GM12874 (cell line): ENCODE results near the gene DCAF6.

ENCODE experiments used
- CTCF ChIP-seq: IDR thresholded peaks from 2 replicates; pipeline ENCODE4 v1.5.1; 2011; ENCODE audit warnings: low read depth, mild to moderate bottlenecking, control low read depth, low read length, moderate library complexity; ENCODE audit not compliant: insufficient read depth

DCAF6 gene

GRCh38 chr1:167935216-167936067, 1.0 kb upstream of the DCAF6 start:
- peak; percentile 18; the same call in 1 of the 2 replicates for TF ChIP-seq CTCF

- TF ChIP-seq CTCF = no peak
Measured at GRCh38 chr1:167936930-167937708, 636 bp downstream of the DCAF6 start, which contains the start of gene MPC2. TSS of gene MPC2 (minus strand) at chr1:167937072. CDS start at chr1:167935841, 1,231 bp downstream.

- no peak for TF ChIP-seq CTCF
Measured at GRCh38 chr1:167937709-167938010, 1.2 kb downstream of the DCAF6 start.

GRCh38 chr1:167938080-167938636, 1.7 kb downstream of the DCAF6 start:
- no peak for TF ChIP-seq CTCF

- TF ChIP-seq CTCF = no peak
Measured at GRCh38 chr1:167940264-167940663, 3.8 kb downstream of the DCAF6 start.

- no peak for TF ChIP-seq CTCF
Measured at GRCh38 chr1:167943541-167943940, 7.1 kb downstream of the DCAF6 start.

- no peak for TF ChIP-seq CTCF
Measured at GRCh38 chr1:167947733-167948132, 11.2 kb downstream of the DCAF6 start.
